ENCODE measurements around the gene KIAA1755.
"Not testable (repeated sequence)": the region's sequence is repeated elsewhere in the genome, so short reads cannot be mapped to it uniquely, and the experiment has no call there.

The KIAA1755 gene

DNA sequence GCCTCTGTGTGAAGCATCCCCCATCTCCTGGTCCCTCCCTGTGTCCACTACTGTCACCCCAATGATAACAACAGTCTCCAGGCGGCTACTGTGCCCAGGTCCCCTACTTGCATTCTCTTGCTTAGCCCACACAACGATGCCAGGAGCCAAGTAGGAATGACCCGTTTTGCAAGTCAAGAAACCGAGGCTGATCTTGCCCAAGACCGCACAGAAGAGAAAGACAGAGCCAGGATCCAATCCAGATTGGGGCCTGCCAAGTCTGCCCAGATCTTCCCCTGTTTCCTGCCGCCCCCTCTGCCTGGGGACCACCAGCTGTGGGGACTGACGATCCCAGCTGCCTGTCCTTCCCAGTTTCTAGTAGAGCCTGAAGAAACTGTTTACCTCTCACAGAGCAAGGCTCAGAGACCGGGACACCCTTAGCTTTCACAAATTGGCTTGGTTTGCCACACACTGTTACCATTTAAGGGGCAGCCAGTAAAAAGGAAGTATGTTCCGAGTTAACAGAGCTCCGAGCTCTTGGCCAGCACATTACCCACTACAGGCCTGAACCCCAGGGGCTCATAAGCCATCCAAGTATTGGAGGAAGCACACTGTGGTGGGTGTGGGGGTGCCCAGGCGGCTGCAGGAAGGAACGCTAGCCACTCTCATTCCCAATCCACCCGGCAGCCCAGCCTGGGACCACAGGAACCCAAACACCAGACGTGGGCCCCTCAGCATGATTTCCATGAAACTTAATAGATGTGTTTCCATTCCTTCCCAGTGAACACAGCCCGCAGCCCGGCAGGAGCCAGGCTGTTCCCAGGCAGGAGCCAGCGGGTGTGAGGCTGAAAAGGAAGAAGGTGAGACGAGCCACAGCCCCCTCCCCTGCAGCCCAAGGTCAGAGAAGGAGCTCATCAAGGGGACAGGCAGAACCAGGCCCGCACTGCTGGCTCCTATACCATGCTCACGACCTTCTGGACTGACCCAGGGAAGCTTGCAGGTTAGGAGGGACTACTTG, 7.9 kb downstream of the KIAA1755 start:
- no peaks in the 10 kb centered on the region for H3F3A ChIP-seq (ENCODE audit: control insufficient read depth, insufficient read depth)
- H4K20me1 ChIP-seq (ENCODE audit: control insufficient read depth, insufficient read depth, low read depth, low read length) = no peaks in the 10 kb centered on the region
- H3K4me2 ChIP-seq (ENCODE audit: low read length) = no peak overlapping the region
- no peaks in the 10 kb centered on the region for H3K9me2 ChIP-seq (replicated peaks; ENCODE audit: control insufficient read depth, low read length)
- H3K9me3 ChIP-seq (ENCODE audit: control insufficient read depth, insufficient read depth, low read length) = no peaks in the 10 kb centered on the region
- no peak overlapping the region for H3K27ac ChIP-seq (ENCODE audit: low read depth, low read length)
- no peak overlapping the region for H3K4me3 ChIP-seq (ENCODE audit: low read length)
- H3K4me1 ChIP-seq (ENCODE audit: control insufficient read depth, low read length) = no peaks in the 10 kb centered on the region
- no peaks in the 10 kb centered on the region for H3K36me3 ChIP-seq (ENCODE audit: control insufficient read depth, low read length)
- no peaks in the 10 kb centered on the region for H3K27me3 ChIP-seq (ENCODE audit: control insufficient read depth, low read length)
- TF ChIP-seq, protein P1, sequence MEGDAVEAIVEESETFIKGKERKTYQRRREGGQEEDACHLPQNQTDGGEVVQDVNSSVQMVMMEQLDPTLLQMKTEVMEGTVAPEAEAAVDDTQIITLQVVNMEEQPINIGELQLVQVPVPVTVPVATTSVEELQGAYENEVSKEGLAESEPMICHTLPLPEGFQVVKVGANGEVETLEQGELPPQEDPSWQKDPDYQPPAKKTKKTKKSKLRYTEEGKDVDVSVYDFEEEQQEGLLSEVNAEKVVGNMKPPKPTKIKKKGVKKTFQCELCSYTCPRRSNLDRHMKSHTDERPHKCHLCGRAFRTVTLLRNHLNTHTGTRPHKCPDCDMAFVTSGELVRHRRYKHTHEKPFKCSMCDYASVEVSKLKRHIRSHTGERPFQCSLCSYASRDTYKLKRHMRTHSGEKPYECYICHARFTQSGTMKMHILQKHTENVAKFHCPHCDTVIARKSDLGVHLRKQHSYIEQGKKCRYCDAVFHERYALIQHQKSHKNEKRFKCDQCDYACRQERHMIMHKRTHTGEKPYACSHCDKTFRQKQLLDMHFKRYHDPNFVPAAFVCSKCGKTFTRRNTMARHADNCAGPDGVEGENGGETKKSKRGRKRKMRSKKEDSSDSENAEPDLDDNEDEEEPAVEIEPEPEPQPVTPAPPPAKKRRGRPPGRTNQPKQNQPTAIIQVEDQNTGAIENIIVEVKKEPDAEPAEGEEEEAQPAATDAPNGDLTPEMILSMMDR (IDR thresholded peaks at IDR 0.05; ENCODE audit: low read depth, low read length, poor library complexity, severe bottlenecking) = no peak
- no peak for TF ChIP-seq EZH2phosphoT487 (IDR thresholded peaks at IDR 0.05; ENCODE audit: borderline replicate concordance, low read length)
- H3K79me2 ChIP-seq (ENCODE audit: control insufficient read depth, low read length) = no peaks in the 10 kb centered on the region

DNA sequence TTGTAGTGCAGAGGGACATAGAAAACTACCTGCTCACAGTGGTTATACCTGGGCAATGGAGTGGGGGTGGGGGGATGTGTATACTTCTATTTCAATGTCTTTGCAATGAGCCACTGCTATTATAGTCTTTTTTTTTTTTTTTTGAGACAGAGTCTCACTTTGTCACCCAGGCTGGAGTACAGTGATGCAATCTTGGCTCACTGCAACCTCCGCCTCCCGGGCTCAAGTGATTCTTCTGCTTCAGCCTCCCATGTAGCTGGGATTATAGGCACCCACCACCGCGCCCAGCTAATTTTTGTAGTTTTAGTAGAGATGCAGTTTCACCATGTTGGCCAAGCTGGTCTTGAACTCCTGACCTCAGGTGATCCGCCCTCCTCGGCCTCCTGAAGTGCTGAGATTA, 9.1 kb downstream of the KIAA1755 start:
- not testable (repeated sequence) for H3K4me2 ChIP-seq (ENCODE audit: low read length); H4K20me1 ChIP-seq (ENCODE audit: control insufficient read depth, insufficient read depth, low read depth, low read length); H3K79me2 ChIP-seq (ENCODE audit: control insufficient read depth, low read length); H3K4me1 ChIP-seq (ENCODE audit: control insufficient read depth, low read length); H3K27ac ChIP-seq (ENCODE audit: low read depth, low read length); H3K9me2 ChIP-seq (replicated peaks; ENCODE audit: control insufficient read depth, low read length); H3K9me3 ChIP-seq (ENCODE audit: control insufficient read depth, insufficient read depth, low read length); H3K4me3 ChIP-seq (ENCODE audit: low read length); H3K27me3 ChIP-seq (ENCODE audit: control insufficient read depth, low read length); H3F3A ChIP-seq (ENCODE audit: control insufficient read depth, insufficient read depth); H3K36me3 ChIP-seq (ENCODE audit: control insufficient read depth, low read length)

DNA sequence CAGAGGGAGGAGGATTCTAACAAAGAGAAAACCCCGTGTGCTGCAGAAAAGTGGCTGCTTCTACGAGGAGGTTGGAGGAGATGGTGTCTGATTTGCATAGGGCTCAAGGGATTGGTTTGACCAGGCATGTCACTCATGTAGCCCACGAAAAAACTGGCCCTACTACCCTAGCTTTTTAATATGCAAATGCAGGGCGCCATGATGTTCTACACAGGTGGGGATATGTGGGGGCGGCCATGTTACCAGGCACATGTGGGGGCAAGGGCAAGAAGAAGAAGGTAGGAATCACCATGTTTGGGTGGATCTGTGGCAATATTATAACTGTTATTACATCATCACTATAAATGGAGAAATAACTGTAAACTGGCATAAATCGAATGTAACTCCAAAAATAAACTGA, 9.9 kb downstream of the KIAA1755 start:
- Histone ChIP-seq H3F3A (ENCODE audit: control insufficient read depth, insufficient read depth) (no peaks in the 10 kb centered on the region), H4K20me1 (ENCODE audit: control insufficient read depth, insufficient read depth, low read depth, low read length) (no peaks in the 10 kb centered on the region), H3K9me3 (ENCODE audit: control insufficient read depth, insufficient read depth, low read length) (peaks cover 2% of the 10 kb centered on the region; the same call in 1 of the 2 replicates), H3K4me3 (ENCODE audit: low read length) (no peak overlapping the region), H3K27ac (ENCODE audit: low read depth, low read length) (no peak overlapping the region), H3K27me3 (ENCODE audit: control insufficient read depth, low read length) (no peaks in the 10 kb centered on the region), H3K4me1 (ENCODE audit: control insufficient read depth, low read length) (no peaks in the 10 kb centered on the region), H3K79me2 (ENCODE audit: control insufficient read depth, low read length) (no peaks in the 10 kb centered on the region), H3K36me3 (ENCODE audit: control insufficient read depth, low read length) (no peaks in the 10 kb centered on the region), H3K4me2 (ENCODE audit: low read length) (no peak overlapping the region), H3K9me2 (replicated peaks; ENCODE audit: control insufficient read depth, low read length) (no peaks in the 10 kb centered on the region)
- TF ChIP-seq, protein P1 (IDR thresholded peaks at IDR 0.05; ENCODE audit: low read depth, low read length, poor library complexity, severe bottlenecking) = no peak
- no peak for TF ChIP-seq EZH2phosphoT487 (IDR thresholded peaks at IDR 0.05; ENCODE audit: borderline replicate concordance, low read length)

All from DOHH2 (cell line).